ENCODE data around the gene PIGQ.

The PIGQ gene

GRCh38 chr16:534856-535445 is 34.8 kb upstream of the PIGQ start:
- no peak for TF ChIP-seq CTCF (IDR thresholded peaks at IDR 0.05; ENCODE audit: low read depth, low read length)
- DNase-seq (ENCODE audit: low read depth in 2 of 2) = no peak
- H3K4me3 ChIP-seq (replicated peaks in 1 of 2; ENCODE audit: low read depth in 2 of 2, low read length in 2 of 2) = no peak overlapping the region

- no peak overlapping the region for H3K4me3 ChIP-seq (replicated peaks in 1 of 2; ENCODE audit: low read depth in 2 of 2, low read length in 2 of 2)
- TF ChIP-seq CTCF (IDR thresholded peaks at IDR 0.05; ENCODE audit: low read depth, low read length) = no peak
- peak; percentile 34 to 74 for DNase-seq (ENCODE audit: low read depth in 2 of 2)
These were observed 34.0 kb upstream of the PIGQ start for GRCh38 chr16:535446-536405.

GRCh38 chr16:536746-537145 is 33.0 kb upstream of the PIGQ start:
- DNase-seq (ENCODE audit: low read depth in 2 of 2) = no peak
- no peak overlapping the region for H3K4me3 ChIP-seq (replicated peaks in 1 of 2; ENCODE audit: low read depth in 2 of 2, low read length in 2 of 2)
- no peak for TF ChIP-seq CTCF (IDR thresholded peaks at IDR 0.05; ENCODE audit: low read depth, low read length)

- no peak overlapping the region for H3K4me3 ChIP-seq (replicated peaks in 1 of 2; ENCODE audit: low read depth in 2 of 2, low read length in 2 of 2)
- no peak for DNase-seq (ENCODE audit: low read depth in 2 of 2)
- peak; percentile 5 for TF ChIP-seq CTCF (IDR thresholded peaks at IDR 0.05; ENCODE audit: low read depth, low read length)
These were observed 32.1 kb upstream of the PIGQ start for GRCh38 chr16:537415-538335.

- no peak overlapping the region for H3K4me3 ChIP-seq (replicated peaks in 1 of 2; ENCODE audit: low read depth in 2 of 2, low read length in 2 of 2)
- DNase-seq (ENCODE audit: low read depth in 2 of 2) = peak in 1 of 2 donors; percentile 74
- peak; percentile 28 for TF ChIP-seq CTCF (IDR thresholded peaks at IDR 0.05; ENCODE audit: low read depth, low read length)
These were observed 29.8 kb upstream of the PIGQ start for GRCh38 chr16:539901-540530.

All from cardiac fibroblast (primary cell).